ENCODE measurements around the gene OR2C3. TPM values are rescaled to one million over a fixed set of nuclear protein-coding genes. Genes with fewer than 3 reads are reported as not detected.

The OR2C3 gene
- total and polyA plus RNA-seq, 8 donors = 0.03 to 0.09 (median 0.04) TPM; not detected in 2

GRCh38 chr1:247500865-247501264 lies 35.4 kb downstream of the OR2C3 start:
- intact Hi-C loops (cut with DNase I) = no loop called here
- DNase-seq = no peak
- H3K4me3 ChIP-seq = no peak overlapping the region
- H3K4me1 ChIP-seq = peaks cover 0 to 8% of the 10 kb centered on the region in 2 donors
- H3K27ac ChIP-seq = peak overlapping the region in 1 of 2 donors; percentile 14
- TF ChIP-seq, protein P1, sequence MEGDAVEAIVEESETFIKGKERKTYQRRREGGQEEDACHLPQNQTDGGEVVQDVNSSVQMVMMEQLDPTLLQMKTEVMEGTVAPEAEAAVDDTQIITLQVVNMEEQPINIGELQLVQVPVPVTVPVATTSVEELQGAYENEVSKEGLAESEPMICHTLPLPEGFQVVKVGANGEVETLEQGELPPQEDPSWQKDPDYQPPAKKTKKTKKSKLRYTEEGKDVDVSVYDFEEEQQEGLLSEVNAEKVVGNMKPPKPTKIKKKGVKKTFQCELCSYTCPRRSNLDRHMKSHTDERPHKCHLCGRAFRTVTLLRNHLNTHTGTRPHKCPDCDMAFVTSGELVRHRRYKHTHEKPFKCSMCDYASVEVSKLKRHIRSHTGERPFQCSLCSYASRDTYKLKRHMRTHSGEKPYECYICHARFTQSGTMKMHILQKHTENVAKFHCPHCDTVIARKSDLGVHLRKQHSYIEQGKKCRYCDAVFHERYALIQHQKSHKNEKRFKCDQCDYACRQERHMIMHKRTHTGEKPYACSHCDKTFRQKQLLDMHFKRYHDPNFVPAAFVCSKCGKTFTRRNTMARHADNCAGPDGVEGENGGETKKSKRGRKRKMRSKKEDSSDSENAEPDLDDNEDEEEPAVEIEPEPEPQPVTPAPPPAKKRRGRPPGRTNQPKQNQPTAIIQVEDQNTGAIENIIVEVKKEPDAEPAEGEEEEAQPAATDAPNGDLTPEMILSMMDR (IDR thresholded peaks at IDR 0.05) = no peak
- ATAC-seq = no peak
- H3K36me3 ChIP-seq = no peaks in the 10 kb centered on the region
- H3K9me3 ChIP-seq = no peaks in the 10 kb centered on the region
- H3K27me3 ChIP-seq = no peaks in the 10 kb centered on the region

- ATAC-seq = no peak
- no peaks in the 10 kb centered on the region for H3K27me3 ChIP-seq
Observed at GRCh38 chr1:247496581-247497285, 39.5 kb downstream of the OR2C3 start.

GRCh38 chr1:247494767-247495166 lies 41.5 kb downstream of the OR2C3 start:
- Histone ChIP-seq H3K36me3 (no peaks in the 10 kb centered on the region), H3K9me3 (no peaks in the 10 kb centered on the region), H3K4me3 (no peak overlapping the region), H3K27me3 (no peaks in the 10 kb centered on the region), H3K27ac (no peak overlapping the region), H3K4me1 (peaks cover 0 to 2% of the 10 kb centered on the region in 2 donors)
- ATAC-seq (peak; percentile 42), DNase-seq (peak in 1 of 4 donors; percentile 4)
- TF ChIP-seq, protein P1 (IDR thresholded peaks at IDR 0.05) = no peak
- intact Hi-C loops (cut with DNase I) = no loop called here

More at GRCh38 chr1:247496581-247497285, 39.5 kb downstream of the OR2C3 start:
- H3K4me1 ChIP-seq = peaks cover 0 to 8% of the 10 kb centered on the region in 2 donors
- H3K36me3 ChIP-seq = no peaks in the 10 kb centered on the region
- H3K9me3 ChIP-seq = no peaks in the 10 kb centered on the region
- no peak overlapping the region for H3K27ac ChIP-seq
- intact Hi-C loops (cut with DNase I) = no loop called here
- H3K4me3 ChIP-seq = no peak overlapping the region
- peak in 1 of 4 donors; percentile 2 for DNase-seq
- TF ChIP-seq, protein P1 (IDR thresholded peaks at IDR 0.05) = no peak

- no peak overlapping the region for H3K4me3 ChIP-seq
- intact Hi-C loops (cut with DNase I) = no loop called here
- TF ChIP-seq, protein P1 (IDR thresholded peaks at IDR 0.05) = no peak
Observed at GRCh38 chr1:247493106-247493505, 43.1 kb downstream of the OR2C3 start.

GRCh38 chr1:247491328-247491727 lies 44.9 kb downstream of the OR2C3 start:
- Histone ChIP-seq H3K9me3 (no peaks in the 10 kb centered on the region), H3K36me3 (no peaks in the 10 kb centered on the region), H3K27ac (no peak overlapping the region), H3K4me1 (no peaks in the 10 kb centered on the region), H3K27me3 (no peaks in the 10 kb centered on the region), H3K4me3 (no peak overlapping the region)
- TF ChIP-seq, protein P1 (IDR thresholded peaks at IDR 0.05) = no peak
- intact Hi-C loops (cut with DNase I) = no loop called here
- DNase-seq (peak in 1 of 4 donors; percentile 56), ATAC-seq (no peak)

More at GRCh38 chr1:247493106-247493505, 43.1 kb downstream of the OR2C3 start:
- ATAC-seq (no peak), DNase-seq (no peak)
- Histone ChIP-seq H3K4me1 (no peaks in the 10 kb centered on the region), H3K36me3 (no peaks in the 10 kb centered on the region), H3K27me3 (no peaks in the 10 kb centered on the region), H3K9me3 (no peaks in the 10 kb centered on the region), H3K27ac (no peak overlapping the region)
